SK-N-SH (cell line): Measurements from ENCODE around the gene APOO. TPM values are rescaled to one million over a fixed set of nuclear protein-coding genes. Genes with fewer than 3 reads are reported as not detected.

Experiments
- CTCF ChIA-PET: fragments of 300-600, 350-600 bp; formaldehyde crosslinking; extraction: SDS; loops from one replicate; lab custom pipeline; 2021; lab: Yijun Ruan, JAX
- POLR2A ChIA-PET: fragments of 350-600 bp; sonication (Branson Sonifier 250); formaldehyde crosslinking; extraction: SDS; loops from one replicate; lab custom pipeline; 2020; ENCODE audit warnings: antibody characterized with exemption, inconsistent platforms; lab: Yijun Ruan, JAX
- DNase-seq: peaks from one replicate; pipeline ENCODE4 v3.0.0; 2012
- H2AFZ ChIP-seq: fragments of 200-600 bp; sonication (generic); 2 replicates; pipeline ENCODE4 v1.8.1; 2016; ENCODE audit warnings: antibody characterized with exemption, mild to moderate bottlenecking, low read depth
- H3F3A ChIP-seq: fragments of 200-600 bp; sonication (generic); replicated peaks from 2 replicates; pipeline ENCODE3; 2016; ENCODE audit warnings: antibody characterized with exemption, mild to moderate bottlenecking; ENCODE audit not compliant: insufficient read depth
- H3K27ac ChIP-seq, 2 experiments: fragments of 200-500 bp in 1 of 2; fragments of 200-600 bp in 1 of 2; sonication (Bioruptor generic) in 1 of 2; sonication (generic), shearing (Covaris generic) in 1 of 2; 2 replicates each; pipeline versions ENCODE4 v1.5.1 to v1.6.1; 2014 to 2016; ENCODE audit warnings: low read depth in 2 of 2, inconsistent platforms in 1 of 2, low read length in 1 of 2, mild to moderate bottlenecking in 1 of 2, mixed read lengths in 1 of 2
- H3K27me3 ChIP-seq: fragments of 200-600 bp; sonication (generic), shearing (Covaris generic); 2 replicates; pipeline ENCODE4 v1.6.1; 2016; ENCODE audit warnings: mixed run types; ENCODE audit not compliant: insufficient read depth
- H3K36me3 ChIP-seq, 2 experiments: fragments of 200-500 bp in 1 of 2; fragments of 200-600 bp in 1 of 2; sonication (Bioruptor generic) in 1 of 2; sonication (generic) in 1 of 2; replicated peaks in 1 of 2; 2 replicates each; pipeline versions ENCODE3 to v1.5.1; 2014 to 2016; ENCODE audit warnings: low read length in 1 of 2, mild to moderate bottlenecking in 1 of 2; ENCODE audit not compliant: insufficient read depth in 2 of 2, control insufficient read depth in 1 of 2
- H3K4me1 ChIP-seq, 2 experiments: fragments of 200-500 bp in 1 of 2; fragments of 200-600 bp in 1 of 2; sonication (Bioruptor generic) in 1 of 2; sonication (generic), shearing (Covaris generic) in 1 of 2; 2 replicates each; pipeline versions ENCODE4 v1.5.1 to v1.6.1; 2014 to 2016; ENCODE audit warnings: low read depth in 1 of 2, low read length in 1 of 2, mixed run types in 1 of 2; ENCODE audit not compliant: insufficient read depth in 2 of 2, control insufficient read depth in 1 of 2
- H3K4me2 ChIP-seq: fragments of 200-600 bp; sonication (generic), shearing (Covaris generic); 2 replicates; pipeline ENCODE4 v1.6.1; 2017; ENCODE audit warnings: mixed run types
- H3K4me3 ChIP-seq, 2 experiments: fragments of 200-500 bp in 1 of 2; fragments of 200-600 bp in 1 of 2; sonication (Bioruptor generic) in 1 of 2; sonication (generic), shearing (Covaris generic) in 1 of 2; 2 replicates each; pipeline versions ENCODE4 v1.5.1 to v1.8.1; 2014 to 2016; ENCODE audit warnings: low read depth in 2 of 2, inconsistent platforms in 1 of 2, low read length in 1 of 2, mild to moderate bottlenecking in 1 of 2, mixed read lengths in 1 of 2, moderate library complexity in 1 of 2
- H3K79me2 ChIP-seq: fragments of 200-600 bp; sonication (generic); 2 replicates; pipeline ENCODE4 v1.8.1; 2017; ENCODE audit warnings: mild to moderate bottlenecking; ENCODE audit not compliant: insufficient read depth
- H3K9ac ChIP-seq: fragments of 200-600 bp; sonication (generic); 2 replicates; pipeline ENCODE4 v1.6.1; 2017; ENCODE audit warnings: mixed run types
- H3K9me2 ChIP-seq: fragments of 200-600 bp; sonication (generic); 2 replicates; pipeline ENCODE4 v1.6.1; 2017; ENCODE audit warnings: mixed run types
- H3K9me3 ChIP-seq: fragments of 200-600 bp; sonication (generic); 2 replicates; pipeline ENCODE4 v1.6.1; 2017; ENCODE audit warnings: mixed run types, mild to moderate bottlenecking, moderate library complexity
- H4K20me1 ChIP-seq: fragments of 200-600 bp; sonication (generic); 2 replicates; pipeline ENCODE4 v1.6.1; 2017; ENCODE audit warnings: mild to moderate bottlenecking, mixed run types; ENCODE audit not compliant: insufficient read depth
- CHD2 ChIP-seq: fragments of 150-350 bp; IDR thresholded peaks from 2 replicates; pipeline ENCODE4 v1.6.1; 2018; ENCODE audit warnings: low read length; ENCODE audit not compliant: partially characterized antibody
- ELF1 ChIP-seq: IDR thresholded peaks from 2 replicates; pipeline ENCODE4 v1.4.0; 2012
- FOXJ3 ChIP-seq: sonication (generic); formaldehyde crosslinking; IDR thresholded peaks from 2 replicates; pipeline ENCODE4 v1.5.1; 2020; ENCODE audit warnings: mild to moderate bottlenecking, missing genetic modification reagents
- GATA2 ChIP-seq: sonication (generic); formaldehyde crosslinking; IDR thresholded peaks from 2 replicates; pipeline ENCODE4 v1.5.0; 2020; ENCODE audit warnings: mild to moderate bottlenecking, missing genetic modification reagents
- IRF3 ChIP-seq: fragments of 150-350 bp; IDR thresholded peaks from 2 replicates; pipeline ENCODE4 v1.6.1; 2016; ENCODE audit warnings: mild to moderate bottlenecking, low read depth, low read length
- MEF2A ChIP-seq: IDR thresholded peaks from 2 replicates; pipeline ENCODE4 v1.4.0; 2012; ENCODE audit warnings: low read depth, borderline replicate concordance
- NFIC ChIP-seq: IDR thresholded peaks from 2 replicates; pipeline ENCODE4 v1.4.0; 2012; ENCODE audit warnings: borderline replicate concordance
- NRF1 ChIP-seq: IDR thresholded peaks from 2 replicates; pipeline ENCODE4 v1.6.1; 2012; ENCODE audit warnings: low read depth, mild to moderate bottlenecking, low read length
- PBX3 ChIP-seq: IDR thresholded peaks from 2 replicates; pipeline ENCODE4; 2012
- POLR2AphosphoS5 ChIP-seq: IDR thresholded peaks from 2 replicates; pipeline ENCODE4 v1.6.1; 2012; ENCODE audit warnings: low read depth, low read length
- RAD21 ChIP-seq: IDR thresholded peaks from 2 replicates; pipeline ENCODE4 v1.6.1; 2012; ENCODE audit warnings: mild to moderate bottlenecking, low read length
- SMC3 ChIP-seq: IDR thresholded peaks from 2 replicates; pipeline ENCODE4 v1.6.1; 2012; ENCODE audit warnings: low read depth, low read length, improper control_type of control experiment
- TCF12 ChIP-seq: IDR thresholded peaks from 2 replicates; pipeline ENCODE4 v1.4.0; 2012
- TEAD4 ChIP-seq: IDR thresholded peaks from 2 replicates; pipeline ENCODE4 v1.4.0; 2012; ENCODE audit warnings: mild to moderate bottlenecking, borderline replicate concordance; ENCODE audit not compliant: insufficient read depth
- USF1 ChIP-seq: IDR thresholded peaks from 2 replicates; pipeline ENCODE4 v1.4.0; 2012; ENCODE audit warnings: low read depth, borderline replicate concordance
- YY1 ChIP-seq: IDR thresholded peaks from 2 replicates; pipeline ENCODE4 v1.4.0; 2012; ENCODE audit warnings: low read depth, mild to moderate bottlenecking
- ZBTB33 ChIP-seq: IDR thresholded peaks from 2 replicates; pipeline ENCODE4 v1.4.0; 2012; ENCODE audit warnings: low read depth, borderline replicate concordance
- WGBS: methylation state at CpG from one replicate; pipeline ENCODE4 v1.1.6; 2017; ENCODE audit warnings: low lambda C conversion rate; 5-methylcytosine and 5-hydroxymethylcytosine counted together
- polyA plus RNA-seq, 3 experiments: library from polyadenylated mRNA; depleted of rRNA; stranded (reverse); fragments of >200 nt; gene quantifications; 2 replicates each; pipeline ENCODE4 v1.2.3, GENCODE V29; 2012
- TF ChIP-seq, protein P1 (sequence below): fragments of 200-600 bp; sonication (generic); IDR thresholded peaks from 2 replicates; pipeline ENCODE4 v1.6.1; 2017; ENCODE audit warnings: antibody characterized with exemption, mild to moderate bottlenecking, moderate library complexity
- TF ChIP-seq, protein P2 (sequence below): IDR thresholded peaks from 2 replicates; pipeline ENCODE4 v1.4.0; 2012; ENCODE audit warnings: low read depth

The APOO gene
- polyA plus RNA-seq, 1 of the 3 experiments (the other 2 are of a cell fraction): 22.0 TPM

DNA sequence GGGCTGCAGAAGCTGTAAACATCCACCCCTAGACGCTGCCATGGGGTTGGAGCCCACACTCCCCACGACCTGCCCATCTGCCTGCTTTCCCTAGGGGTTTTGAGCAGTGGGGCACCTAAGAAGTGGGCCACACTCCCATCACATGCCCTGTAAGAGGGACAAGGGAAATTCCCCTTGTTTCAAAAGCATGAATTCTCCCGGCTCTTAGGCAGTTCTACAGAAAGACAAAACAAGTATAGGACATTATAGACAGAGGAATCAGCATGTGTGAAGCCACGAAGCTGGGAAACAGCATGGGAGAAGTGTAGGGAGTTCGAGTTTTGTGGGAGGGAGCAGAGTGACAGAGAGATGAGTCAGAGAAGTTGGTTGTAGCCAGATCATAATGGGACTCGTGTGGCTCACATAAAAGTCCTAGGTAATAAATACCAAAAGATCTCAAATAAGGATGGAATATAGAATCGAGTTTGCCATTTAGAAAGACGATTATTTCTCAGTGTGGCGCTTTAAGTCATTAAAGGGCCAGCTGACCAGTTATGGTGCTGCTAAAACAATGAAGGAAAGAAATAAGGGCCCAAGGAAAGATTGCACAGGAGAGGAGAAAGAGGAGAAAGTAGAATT is 23.9 kb downstream of the APOO start (continued):
- TF ChIP-seq PBX3 (peak; percentile 33), FOXJ3 (CRISPR knock-in tag) (no peak), POLR2AphosphoS5 (no peak), TCF12 (no peak), YY1 (no peak), ELF1 (no peak), TEAD4 (no peak), RAD21 (no peak), CHD2 (no peak), NRF1 (no peak), ZBTB33 (no peak), GATA2 (no peak)
- TF ChIP-seq, protein P1, sequence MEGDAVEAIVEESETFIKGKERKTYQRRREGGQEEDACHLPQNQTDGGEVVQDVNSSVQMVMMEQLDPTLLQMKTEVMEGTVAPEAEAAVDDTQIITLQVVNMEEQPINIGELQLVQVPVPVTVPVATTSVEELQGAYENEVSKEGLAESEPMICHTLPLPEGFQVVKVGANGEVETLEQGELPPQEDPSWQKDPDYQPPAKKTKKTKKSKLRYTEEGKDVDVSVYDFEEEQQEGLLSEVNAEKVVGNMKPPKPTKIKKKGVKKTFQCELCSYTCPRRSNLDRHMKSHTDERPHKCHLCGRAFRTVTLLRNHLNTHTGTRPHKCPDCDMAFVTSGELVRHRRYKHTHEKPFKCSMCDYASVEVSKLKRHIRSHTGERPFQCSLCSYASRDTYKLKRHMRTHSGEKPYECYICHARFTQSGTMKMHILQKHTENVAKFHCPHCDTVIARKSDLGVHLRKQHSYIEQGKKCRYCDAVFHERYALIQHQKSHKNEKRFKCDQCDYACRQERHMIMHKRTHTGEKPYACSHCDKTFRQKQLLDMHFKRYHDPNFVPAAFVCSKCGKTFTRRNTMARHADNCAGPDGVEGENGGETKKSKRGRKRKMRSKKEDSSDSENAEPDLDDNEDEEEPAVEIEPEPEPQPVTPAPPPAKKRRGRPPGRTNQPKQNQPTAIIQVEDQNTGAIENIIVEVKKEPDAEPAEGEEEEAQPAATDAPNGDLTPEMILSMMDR: no peak

GRCh38 chrX:23879380-23880090 is 28.2 kb downstream of the APOO start:
- Histone ChIP-seq H3K27ac (no peak overlapping the region), H3K9me2 (no peaks in the 10 kb centered on the region), H3K4me3 (no peak overlapping the region), H2AFZ (no peak overlapping the region), H3K4me2 (no peak overlapping the region), H3K9ac (no peak overlapping the region), H3F3A (peaks cover 6% of the 10 kb centered on the region), H4K20me1 (no peaks in the 10 kb centered on the region), H3K9me3 (no peaks in the 10 kb centered on the region), H3K36me3 (no peaks in the 10 kb centered on the region), H3K4me1 (peaks cover 0 to 20% of the 10 kb centered on the region in 2 experiments; a peak in 1 of 4 replicates), H3K79me2 (no peaks in the 10 kb centered on the region), H3K27me3 (no peaks in the 10 kb centered on the region; the same call in 1 of the 2 replicates)
- WGBS: 46% methylated on average over 2 of the region's 2 CpGs
- TF ChIP-seq SMC3 (no peak), PBX3 (no peak), USF1 (no peak), RAD21 (no peak), IRF3 (no peak), NRF1 (no peak), NFIC (no peak), MEF2A (no peak)
- TF ChIP-seq, protein P2, sequence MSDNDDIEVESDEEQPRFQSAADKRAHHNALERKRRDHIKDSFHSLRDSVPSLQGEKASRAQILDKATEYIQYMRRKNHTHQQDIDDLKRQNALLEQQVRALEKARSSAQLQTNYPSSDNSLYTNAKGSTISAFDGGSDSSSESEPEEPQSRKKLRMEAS: no peak
- DNase-seq: no peak
- POLR2A ChIA-PET: no interaction called here
- CTCF ChIA-PET: interaction anchor here (1.0 to 2.8 kb wide), 2 partner anchors 22 to 97 kb away, joined by 3 to 8 read pairs; partner anchors contain the start of gene SAT1
